K562 (cell line): ENCODE results near the gene KLHL6. TPM values are rescaled to one million over a fixed set of nuclear protein-coding genes. Genes with fewer than 3 reads are reported as not detected.

Source experiments
- BRF1 ChIP-seq: IDR thresholded peaks from 3 replicates; pipeline ENCODE4 v1.6.1; 2011; ENCODE audit warnings: borderline replicate concordance, mild to moderate bottlenecking; ENCODE audit not compliant: insufficient read length; ENCODE audit errors: extremely low read depth
- EHMT2 ChIP-seq: fragments of 450-650 bp; IDR thresholded peaks from 2 replicates; pipeline ENCODE4 v1.6.1; 2018; ENCODE audit warnings: antibody characterized with exemption
- HDAC1 ChIP-seq, 2 experiments: fragments of 450-650 bp; IDR thresholded peaks; 2 replicates each; pipeline ENCODE4 v1.6.1; 2016 to 2017; ENCODE audit warnings: inconsistent platforms in 1 of 2, mild to moderate bottlenecking in 1 of 2, moderate library complexity in 1 of 2
- HSF4 ChIP-seq: fragments of 250-450 bp; sonication (Bioruptor Pico); IDR thresholded peaks from 2 replicates; pipeline ENCODE4 v2.1.2; 2022; ENCODE audit warnings: mild to moderate bottlenecking, moderate library complexity, borderline replicate concordance
- MYC ChIP-seq, 2 experiments: fragments of 250-450 bp in 1 of 2; sonication (Bioruptor Pico) in 1 of 2; IDR thresholded peaks; 2 replicates each; pipeline versions ENCODE4 v1.5.1 to v1.6.1; 2012 to 2021; ENCODE audit warnings: low read depth in 2 of 2, borderline replicate concordance in 1 of 2, improper control_type of control experiment in 1 of 2, low read length in 1 of 2, mild to moderate bottlenecking in 1 of 2, moderate library complexity in 1 of 2
- PHB2 ChIP-seq: fragments of 450-650 bp; IDR thresholded peaks from 2 replicates; pipeline ENCODE4 v1.6.1; 2017; ENCODE audit warnings: low read depth
- POLR2B ChIP-seq: fragments of 450-650 bp; IDR thresholded peaks from 2 replicates; pipeline ENCODE4 v1.6.1; 2018; ENCODE audit warnings: low read depth; ENCODE audit not compliant: partially characterized antibody
- RBBP5 ChIP-seq: fragments of 200-600 bp; sonication (generic); IDR thresholded peaks from 2 replicates; pipeline ENCODE4 v1.6.1; 2012; ENCODE audit warnings: borderline replicate concordance, mild to moderate bottlenecking, low read length, control low read depth, inconsistent platforms; ENCODE audit not compliant: insufficient read depth, poor library complexity, severe bottlenecking
- SUPT5H ChIP-seq: fragments of 450-650 bp; IDR thresholded peaks from 2 replicates; pipeline ENCODE4 v1.6.1; 2016
- TCF7 ChIP-seq: sonication (generic); IDR thresholded peaks from 2 replicates; pipeline ENCODE4 v1.6.1; 2016; ENCODE audit warnings: antibody characterized with exemption, borderline replicate concordance
- TGIF2 ChIP-seq: sonication (generic); formaldehyde crosslinking; IDR thresholded peaks from 2 replicates; pipeline ENCODE4 v1.8.1; 2022; ENCODE audit warnings: mild to moderate bottlenecking, missing genetic modification reagents, moderate library complexity
- XRCC5 ChIP-seq: fragments of 200-400 bp; formaldehyde crosslinking; IDR thresholded peaks from 2 replicates; pipeline ENCODE4 v1.6.1; 2017; ENCODE audit warnings: low read depth, mild to moderate bottlenecking, low read length
- ZBTB7A ChIP-seq: IDR thresholded peaks from 2 replicates; pipeline ENCODE4 v1.6.1; 2011; ENCODE audit warnings: low read depth, mild to moderate bottlenecking, low read length, moderate library complexity, borderline replicate concordance; ENCODE audit not compliant: control insufficient read depth
- ZEB2 ChIP-seq: fragments of 450-650 bp; IDR thresholded peaks from 2 replicates; pipeline ENCODE4 v1.6.1; 2016
- ZNF224 ChIP-seq: sonication (generic); formaldehyde crosslinking; IDR thresholded peaks from 2 replicates; pipeline ENCODE4 v1.8.0; 2022; ENCODE audit warnings: mild to moderate bottlenecking, missing genetic modification reagents
- polyA plus RNA-seq, 8 experiments: library from polyadenylated mRNA; depleted of rRNA in 4 of 8; stranded (reverse) in 5 of 8; unstranded in 3 of 8; fragments of >200 nt; fragmentation: Nextera tagmentation in 2 of 8; fragmentation: Illumina TruSeq in 1 of 8; extraction: Ambion mirVana in 2 of 8; extraction: Trizol in 1 of 8; gene quantifications; 2 replicates each; pipeline versions ENCODE4 v1.2.1 to v1.2.3, GENCODE V29; 2011 to 2014; ENCODE audit warnings: inconsistent platforms in 1 of 8, missing spikeins in 1 of 8
- total RNA-seq, 7 experiments: library from RNA; depleted of rRNA in 6 of 7; stranded (reverse); fragments of >200 nt in 6 of 7; fragmentation: Illumina TruSeq in 2 of 7; extraction: Trizol in 2 of 7; gene quantifications; 2 replicates each; pipeline versions ENCODE4 v1.2.1 to v1.2.3, GENCODE V29; 2011 to 2021; ENCODE audit warnings: low replicate concordance in 1 of 7
- TF ChIP-seq, protein P1 (sequence below): fragments of 250-450 bp; sonication (Bioruptor Pico); IDR thresholded peaks from 2 replicates; pipeline ENCODE4 v1.5.0; 2021; ENCODE audit warnings: mild to moderate bottlenecking, moderate library complexity
- TF ChIP-seq, protein P2 (sequence below), 2 experiments: fragments of 450-650 bp in 1 of 2; sonication (generic) in 1 of 2; formaldehyde crosslinking in 1 of 2; IDR thresholded peaks in 1 of 2; conservative IDR thresholded peaks in 1 of 2; 2 replicates each; pipeline versions ENCODE4 v1.6.1 to v1.8.1; 2016 to 2023; ENCODE audit warnings: mild to moderate bottlenecking in 2 of 2, moderate library complexity in 2 of 2, inconsistent platforms in 1 of 2, missing genetic modification reagents in 1 of 2
- TF ChIP-seq, protein P3 (sequence below): fragments of 450-650 bp; formaldehyde crosslinking; IDR thresholded peaks from 2 replicates; pipeline ENCODE4 v1.4.0; 2022; ENCODE audit warnings: missing genetic modification characterization
- TF ChIP-seq, protein P4 (sequence below): fragments of 450-650 bp; conservative IDR thresholded peaks from 2 replicates; pipeline ENCODE4 v1.6.1; 2016; ENCODE audit warnings: missing genetic modification characterization, low read depth, mild to moderate bottlenecking, control low read depth, missing compliant biosample characterization

The KLHL6 gene
- total and polyA plus RNA-seq, 9 of the 15 experiments (the other 6 are each of a cell fraction or from before 2014, with no cell fraction given), result 0.18 to 2.1 (median 1.4) TPM

DNA sequence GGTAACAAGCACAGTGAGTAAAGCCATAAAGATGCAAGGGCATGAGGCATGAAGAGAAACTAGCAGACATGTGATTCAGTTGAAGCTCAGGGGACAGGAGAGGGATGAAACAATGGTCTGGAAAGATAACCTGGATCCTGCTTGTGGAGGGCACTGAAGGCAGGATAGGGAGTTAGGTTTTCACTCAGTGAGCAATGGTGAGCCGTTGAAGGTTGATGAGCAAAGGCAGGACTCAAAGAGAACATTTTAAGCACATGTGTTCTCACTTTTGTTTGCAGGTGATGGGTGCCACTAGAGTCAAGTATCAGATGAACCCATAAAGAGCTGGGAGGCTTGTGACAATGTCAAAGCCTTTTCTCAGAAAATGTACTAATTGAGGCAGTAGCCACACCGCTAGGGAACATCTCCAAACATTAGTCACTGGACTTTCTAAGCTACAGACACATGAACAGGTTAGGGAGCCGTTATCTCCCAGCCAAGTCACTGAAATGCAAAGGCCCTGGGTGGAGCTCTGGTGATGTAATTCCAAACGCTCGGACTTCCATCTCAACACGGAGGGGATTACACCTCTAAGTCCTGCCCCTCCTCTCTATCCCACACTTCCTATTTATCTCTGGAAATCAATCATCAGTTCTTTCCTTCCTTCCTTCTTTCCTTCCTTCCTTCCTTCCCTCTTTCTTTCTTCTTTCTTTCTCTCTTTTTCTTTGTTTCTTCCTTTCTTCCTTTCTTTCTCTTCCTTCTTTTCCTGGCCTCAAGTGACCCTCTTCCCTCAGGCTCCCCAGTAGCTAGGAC is 22.7 kb downstream of the KLHL6 start (continued):
- TF ChIP-seq, protein P1, sequence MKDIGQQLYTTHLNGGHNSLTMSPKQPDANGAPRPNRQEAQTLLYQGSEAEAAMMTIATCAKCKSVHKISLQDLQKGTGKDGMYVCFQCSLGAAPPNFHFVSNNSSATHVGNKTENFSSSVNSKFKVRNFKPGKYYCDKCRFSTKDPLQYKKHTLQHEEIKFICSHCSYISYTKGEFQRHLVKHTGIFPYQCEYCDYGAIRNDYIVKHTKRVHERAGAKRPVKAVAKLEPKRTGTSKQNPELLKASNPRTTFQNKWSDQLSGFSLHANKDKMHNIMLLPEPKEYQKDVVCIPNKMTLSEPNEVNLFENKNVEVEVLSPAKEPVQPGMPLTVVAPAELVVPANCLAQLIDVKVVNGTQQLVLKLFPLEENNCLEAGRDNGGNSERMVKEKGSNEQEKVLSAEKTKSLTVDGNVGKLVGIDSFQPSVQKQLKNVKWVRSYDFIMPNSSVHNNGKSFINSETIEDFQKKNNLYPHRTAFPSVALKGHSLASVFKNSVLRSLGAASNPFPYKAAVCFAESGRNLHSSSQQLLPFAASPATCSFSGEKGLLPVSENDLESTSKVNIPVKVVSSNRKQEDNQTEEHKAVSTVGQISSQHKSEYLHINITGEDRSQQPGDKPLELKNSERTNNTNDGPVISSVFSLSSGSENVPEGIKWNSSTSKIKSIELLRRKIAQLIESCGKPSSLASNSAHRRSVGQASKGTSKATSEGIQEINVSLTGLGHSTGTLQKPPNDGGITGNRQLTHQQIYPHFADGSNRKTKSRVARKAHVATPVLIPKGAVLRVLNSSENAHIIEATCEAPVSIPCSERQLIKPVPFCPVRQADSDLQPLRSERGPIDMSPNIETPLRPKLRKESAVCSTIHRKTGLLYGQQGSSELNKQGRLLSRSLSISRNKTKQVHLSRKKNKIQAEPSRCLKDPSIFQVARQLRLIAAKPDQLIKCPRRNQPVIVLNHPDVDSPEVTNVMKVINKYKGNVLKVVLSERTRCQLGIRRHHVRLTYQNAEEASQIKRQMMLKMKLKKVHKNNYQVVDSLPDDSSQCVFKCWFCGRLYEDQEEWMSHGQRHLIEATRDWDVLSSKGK (CRISPR knock-in tag), result no peak
- TF ChIP-seq ZNF224 (CRISPR knock-in tag) (no peak), MYC (IDR thresholded peaks at IDR 0.05; ENCODE audit: low read depth, low read length) (no peak; the same call in 1 of the 2 replicates), MYC (CRISPR knock-in tag; IDR thresholded peaks at IDR 0.05; ENCODE audit: borderline replicate concordance, low read depth) (no peak), ZEB2 (peak; percentile 80), ZBTB7A (no peak), SUPT5H (peak; percentile 54; the same call in 1 of the 2 replicates), HSF4 (no peak), POLR2B (peak; percentile 69), TGIF2 (no peak), XRCC5 (no peak), PHB2 (peak; percentile 61; the same call in 1 of the 2 replicates), RBBP5 (no peak), EHMT2 (peak; percentile 65), BRF1 (no peak), TCF7 (no peak), HDAC1 (IDR thresholded peaks at IDR 0.05) (peak in 1 of 2 experiments; percentile 74; a peak in 2 of 4 replicates)
- TF ChIP-seq, protein P2, sequence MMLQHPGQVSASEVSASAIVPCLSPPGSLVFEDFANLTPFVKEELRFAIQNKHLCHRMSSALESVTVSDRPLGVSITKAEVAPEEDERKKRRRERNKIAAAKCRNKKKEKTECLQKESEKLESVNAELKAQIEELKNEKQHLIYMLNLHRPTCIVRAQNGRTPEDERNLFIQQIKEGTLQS (IDR thresholded peaks at IDR 0.05), result peak; percentile 95
- TF ChIP-seq, protein P2 (CRISPR knock-in tag; conservative IDR thresholded peaks at IDR 0.05), result no peak
- TF ChIP-seq, protein P3, sequence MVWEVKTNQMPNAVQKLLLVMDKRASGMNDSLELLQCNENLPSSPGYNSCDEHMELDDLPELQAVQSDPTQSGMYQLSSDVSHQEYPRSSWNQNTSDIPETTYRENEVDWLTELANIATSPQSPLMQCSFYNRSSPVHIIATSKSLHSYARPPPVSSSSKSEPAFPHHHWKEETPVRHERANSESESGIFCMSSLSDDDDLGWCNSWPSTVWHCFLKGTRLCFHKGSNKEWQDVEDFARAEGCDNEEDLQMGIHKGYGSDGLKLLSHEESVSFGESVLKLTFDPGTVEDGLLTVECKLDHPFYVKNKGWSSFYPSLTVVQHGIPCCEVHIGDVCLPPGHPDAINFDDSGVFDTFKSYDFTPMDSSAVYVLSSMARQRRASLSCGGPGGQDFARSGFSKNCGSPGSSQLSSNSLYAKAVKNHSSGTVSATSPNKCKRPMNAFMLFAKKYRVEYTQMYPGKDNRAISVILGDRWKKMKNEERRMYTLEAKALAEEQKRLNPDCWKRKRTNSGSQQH (CRISPR knock-in tag), result peak; percentile 89; the same call in 1 of the 2 replicates
- TF ChIP-seq, protein P4, sequence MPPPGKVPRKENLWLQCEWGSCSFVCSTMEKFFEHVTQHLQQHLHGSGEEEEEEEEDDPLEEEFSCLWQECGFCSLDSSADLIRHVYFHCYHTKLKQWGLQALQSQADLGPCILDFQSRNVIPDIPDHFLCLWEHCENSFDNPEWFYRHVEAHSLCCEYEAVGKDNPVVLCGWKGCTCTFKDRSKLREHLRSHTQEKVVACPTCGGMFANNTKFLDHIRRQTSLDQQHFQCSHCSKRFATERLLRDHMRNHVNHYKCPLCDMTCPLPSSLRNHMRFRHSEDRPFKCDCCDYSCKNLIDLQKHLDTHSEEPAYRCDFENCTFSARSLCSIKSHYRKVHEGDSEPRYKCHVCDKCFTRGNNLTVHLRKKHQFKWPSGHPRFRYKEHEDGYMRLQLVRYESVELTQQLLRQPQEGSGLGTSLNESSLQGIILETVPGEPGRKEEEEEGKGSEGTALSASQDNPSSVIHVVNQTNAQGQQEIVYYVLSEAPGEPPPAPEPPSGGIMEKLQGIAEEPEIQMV (tag), result peak; percentile 54; the same call in 1 of the 2 replicates
